Left lung (tissue), 10 donors: ENCODE results near the gene SPEF1. TPM values are rescaled to one million over a fixed set of nuclear protein-coding genes. Genes with fewer than 3 reads are reported as not detected.

Experiments used
- ATAC-seq: fragments of 200-7000 bp; cut with Tn5 transposase; one replicate; pipeline ENCODE4 v1.9.1; 2020; ENCODE audit warnings: moderate library complexity
- DNase-seq, 4 donors: peaks; one replicate each; pipeline ENCODE4 v3.0.0-alpha.2; 2013 to 2020
- H3K27ac ChIP-seq, 2 donors: fragments of 200-600 bp; sonication (generic) in 1 of 2; one replicate each; pipeline versions ENCODE4 v1.5.0 to v1.8.0; 2020 to 2021
- H3K27me3 ChIP-seq, 2 donors: fragments of 200-600 bp; sonication (generic) in 1 of 2; one replicate each; pipeline versions ENCODE4 v1.5.0 to v1.8.0; 2020 to 2021
- H3K36me3 ChIP-seq, 2 donors: fragments of 200-600 bp; sonication (generic) in 1 of 2; one replicate each; pipeline versions ENCODE4 v1.5.0 to v1.8.0; 2020 to 2021
- H3K4me1 ChIP-seq, 2 donors: fragments of 200-600 bp; one replicate each; pipeline ENCODE4 v1.8.0; 2021
- H3K4me3 ChIP-seq, 2 donors: fragments of 200-600 bp; sonication (generic) in 1 of 2; one replicate each; pipeline versions ENCODE4 v1.5.0 to v1.8.0; 2020 to 2021; ENCODE audit warnings: mild to moderate bottlenecking in 1 of 2
- H3K9me3 ChIP-seq, 2 donors: fragments of 200-600 bp; sonication (generic) in 1 of 2; one replicate each; pipeline versions ENCODE4 v1.5.0 to v1.8.0; 2020 to 2021
- intact Hi-C, 2 donors: fragments of 100-400 bp; cut with DNase I; formaldehyde crosslinking; loops; one replicate each; pipeline versions ENCODE4 v1.11.2 to v1.14.2; 2022
- polyA plus RNA-seq, 6 donors: library from polyadenylated mRNA; unstranded; fragments of 120-200 nt; gene quantifications; one replicate each; pipeline ENCODE4 v1.2.1, GENCODE V29; 2013; ENCODE audit not compliant: insufficient read length in 6 of 6
- total RNA-seq, 2 donors: library from RNA; stranded (reverse); fragmentation: NEBNext Ultra II Directional; extraction: Animal tissue kit (Norgen Biotek cat#: 25700); gene quantifications; one replicate each; pipeline ENCODE4 v1.2.1, GENCODE V29; 2021
- TF ChIP-seq, protein P1 (sequence below), 2 donors: fragments of 200-600 bp; sonication (generic) in 1 of 2; IDR thresholded peaks; one replicate each; pipeline versions ENCODE4 v1.5.0 to v1.8.0; 2021; ENCODE audit warnings: antibody characterized with exemption in 2 of 2
- donor health status: DM: no; HTN: yes; CAD: no.
- donor health status: DM: no; HTN: no; CAD: no.

Gene SPEF1
- total and polyA plus RNA-seq, 8 donors: 0.26 to 4.0 (median 1.9) TPM

- TF ChIP-seq, protein P1, sequence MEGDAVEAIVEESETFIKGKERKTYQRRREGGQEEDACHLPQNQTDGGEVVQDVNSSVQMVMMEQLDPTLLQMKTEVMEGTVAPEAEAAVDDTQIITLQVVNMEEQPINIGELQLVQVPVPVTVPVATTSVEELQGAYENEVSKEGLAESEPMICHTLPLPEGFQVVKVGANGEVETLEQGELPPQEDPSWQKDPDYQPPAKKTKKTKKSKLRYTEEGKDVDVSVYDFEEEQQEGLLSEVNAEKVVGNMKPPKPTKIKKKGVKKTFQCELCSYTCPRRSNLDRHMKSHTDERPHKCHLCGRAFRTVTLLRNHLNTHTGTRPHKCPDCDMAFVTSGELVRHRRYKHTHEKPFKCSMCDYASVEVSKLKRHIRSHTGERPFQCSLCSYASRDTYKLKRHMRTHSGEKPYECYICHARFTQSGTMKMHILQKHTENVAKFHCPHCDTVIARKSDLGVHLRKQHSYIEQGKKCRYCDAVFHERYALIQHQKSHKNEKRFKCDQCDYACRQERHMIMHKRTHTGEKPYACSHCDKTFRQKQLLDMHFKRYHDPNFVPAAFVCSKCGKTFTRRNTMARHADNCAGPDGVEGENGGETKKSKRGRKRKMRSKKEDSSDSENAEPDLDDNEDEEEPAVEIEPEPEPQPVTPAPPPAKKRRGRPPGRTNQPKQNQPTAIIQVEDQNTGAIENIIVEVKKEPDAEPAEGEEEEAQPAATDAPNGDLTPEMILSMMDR (IDR thresholded peaks at IDR 0.05): no peak
- H3K9me3 ChIP-seq: no peaks in the 10 kb centered on the region
- intact Hi-C loops: no loop called here
- peaks cover 0 to 1% of the 10 kb centered on the region in 2 donors for H3K27me3 ChIP-seq
- peaks cover under 1 to 49% of the 10 kb centered on the region in 2 donors for H3K4me1 ChIP-seq
- peak overlapping the region; percentile 62 to 65 for H3K27ac ChIP-seq
- H3K4me3 ChIP-seq: no peak overlapping the region
- H3K36me3 ChIP-seq: no peaks in the 10 kb centered on the region
- DNase-seq (no peak), ATAC-seq (peak; percentile 41)
Measured at GRCh38 chr20:3739054-3739925, 42.0 kb downstream of the SPEF1 start.

- Histone ChIP-seq H3K27ac (peak overlapping the region in 1 of 2 donors; percentile 1), H3K9me3 (no peaks in the 10 kb centered on the region), H3K4me1 (peaks cover 6 to 54% of the 10 kb centered on the region in 2 donors), H3K36me3 (no peaks in the 10 kb centered on the region), H3K4me3 (no peak overlapping the region), H3K27me3 (peaks cover 0 to 5% of the 10 kb centered on the region in 2 donors)
- intact Hi-C loops: no loop called here
- TF ChIP-seq, protein P1 (IDR thresholded peaks at IDR 0.05): no peak
- ATAC-seq: no peak
- no peak for DNase-seq
Measured at GRCh38 chr20:3738111-3739053, 42.9 kb downstream of the SPEF1 start.

- DNase-seq (no peak), ATAC-seq (no peak)
- H3K4me1 ChIP-seq: peaks cover 6 to 50% of the 10 kb centered on the region in 2 donors
- intact Hi-C loops: no loop called here
- no peaks in the 10 kb centered on the region for H3K36me3 ChIP-seq
- no peak overlapping the region for H3K27ac ChIP-seq
- TF ChIP-seq, protein P1 (IDR thresholded peaks at IDR 0.05): no peak
- H3K4me3 ChIP-seq: no peak overlapping the region
- peaks cover 5 to 31% of the 10 kb centered on the region in 2 donors for H3K27me3 ChIP-seq
- H3K9me3 ChIP-seq: no peaks in the 10 kb centered on the region
Measured at GRCh38 chr20:3735768-3736167, 45.5 kb downstream of the SPEF1 start.

DNA sequence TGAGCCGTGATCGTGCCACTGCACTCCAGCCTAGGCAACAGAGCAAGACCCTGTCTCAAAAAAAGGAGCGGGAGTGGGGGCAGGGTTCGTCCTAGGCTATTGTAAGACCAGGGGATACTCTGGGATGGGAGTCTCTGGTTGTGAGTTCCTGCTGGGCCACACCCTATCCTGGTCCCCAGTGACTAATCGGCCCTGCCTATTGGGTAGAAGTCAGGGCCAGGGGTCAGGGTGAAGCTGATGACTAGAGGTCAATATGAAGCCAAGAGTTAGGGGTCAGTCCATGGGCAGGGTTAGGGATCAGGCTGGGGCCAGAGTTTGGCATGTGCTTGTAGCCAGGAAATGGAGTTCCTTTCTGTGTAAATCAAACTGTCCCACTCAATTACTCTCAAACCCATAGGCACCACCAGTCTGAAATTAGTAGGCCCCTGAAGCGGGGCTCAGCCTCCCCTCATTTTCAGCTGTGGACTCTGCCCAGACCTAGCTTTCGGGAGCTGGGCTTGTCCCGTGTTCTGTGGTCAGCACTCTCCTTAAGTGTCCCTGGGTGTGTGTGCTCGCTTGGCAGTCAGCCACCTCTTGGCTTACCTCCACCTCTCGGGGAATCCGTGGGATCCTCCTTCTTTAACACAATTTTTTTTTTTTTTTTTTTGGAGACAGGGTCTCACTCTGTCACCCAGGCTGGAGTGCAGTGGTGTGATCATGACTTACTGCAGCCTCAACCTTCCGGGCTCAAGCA is 47.0 kb downstream of the SPEF1 start:
- intact Hi-C loops: no loop called here
- Histone ChIP-seq H3K4me3 (peak overlapping the region in 1 of 2 donors; percentile 51), H3K4me1 (peaks cover 6 to 40% of the 10 kb centered on the region in 2 donors), H3K27me3 (peaks cover 5 to 42% of the 10 kb centered on the region in 2 donors), H3K9me3 (no peaks in the 10 kb centered on the region), H3K27ac (peak overlapping the region; percentile 57 to 69), H3K36me3 (no peaks in the 10 kb centered on the region)
- TF ChIP-seq, protein P1 (IDR thresholded peaks at IDR 0.05): no peak
- ATAC-seq: peak; percentile 66
- peak in 1 of 4 donors; percentile 66 for DNase-seq
